ENCODE results near the gene ITGA2B.

GRCh38 chr17:44324571-44325275 is 64.7 kb downstream of the ITGA2B start, which contains the start of gene SLC25A39:
- no peak for TF ChIP-seq CTCF (IDR thresholded peaks at IDR 0.05)
- peak; percentile 63 for TF ChIP-seq POLR2A (IDR thresholded peaks at IDR 0.05)
